ENCODE results near the gene BCAP29.

The BCAP29 gene

DNA sequence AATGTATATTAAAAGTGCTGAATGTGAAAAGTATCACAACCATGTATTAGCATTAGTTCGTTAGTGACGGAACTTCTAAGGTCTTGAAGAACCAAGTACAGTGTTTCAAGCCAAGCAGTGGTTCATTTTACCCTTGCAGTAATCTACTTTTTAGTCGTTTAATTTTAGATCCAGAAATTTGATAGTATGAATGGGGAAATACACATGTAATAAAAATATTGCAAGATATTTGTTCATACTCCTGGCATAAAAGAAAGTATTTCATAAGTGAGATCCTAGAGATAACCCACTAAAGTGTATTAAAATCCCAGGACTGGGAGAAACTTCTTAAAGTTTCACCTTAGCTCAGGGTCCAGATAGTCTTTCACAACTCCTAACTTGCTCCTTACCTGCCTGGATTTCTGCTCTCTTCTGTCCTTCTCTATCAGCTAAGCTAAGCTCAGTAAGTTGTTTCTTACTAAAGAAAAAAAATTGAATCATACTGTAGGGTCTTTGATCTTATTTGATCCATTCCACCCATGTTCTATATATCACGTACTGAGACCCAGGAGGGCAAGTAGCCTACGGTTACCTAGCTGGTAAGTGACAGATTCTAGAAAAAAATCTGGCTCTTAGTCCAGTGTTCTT, 1.5 kb downstream of the BCAP29 start:
- FAIRE-seq = no peak
- no peak for DNase-seq (ENCODE audit: insufficient read length, low spot score)

DNA sequence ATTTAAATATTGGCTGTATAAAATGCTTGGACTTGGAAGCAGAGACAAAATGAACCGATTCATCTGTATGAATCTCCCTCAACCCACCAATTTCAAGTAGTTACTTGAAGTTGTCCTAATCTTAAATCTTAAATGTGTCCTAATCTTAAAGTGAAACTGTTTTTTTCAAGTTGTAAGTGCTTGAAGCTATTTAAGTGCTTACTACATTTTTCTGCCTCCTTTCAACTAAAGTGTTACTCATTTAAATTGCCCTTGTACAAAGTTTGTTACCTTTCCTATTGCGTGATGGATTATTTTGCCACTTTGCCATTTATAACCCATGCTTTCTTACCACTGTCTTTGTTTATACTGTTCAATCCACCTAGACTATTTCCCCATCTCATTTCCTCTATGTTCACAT, 2.8 kb downstream of the BCAP29 start:
- DNase-seq (ENCODE audit: insufficient read length, low spot score) = no peak
- FAIRE-seq = no peak

DNA sequence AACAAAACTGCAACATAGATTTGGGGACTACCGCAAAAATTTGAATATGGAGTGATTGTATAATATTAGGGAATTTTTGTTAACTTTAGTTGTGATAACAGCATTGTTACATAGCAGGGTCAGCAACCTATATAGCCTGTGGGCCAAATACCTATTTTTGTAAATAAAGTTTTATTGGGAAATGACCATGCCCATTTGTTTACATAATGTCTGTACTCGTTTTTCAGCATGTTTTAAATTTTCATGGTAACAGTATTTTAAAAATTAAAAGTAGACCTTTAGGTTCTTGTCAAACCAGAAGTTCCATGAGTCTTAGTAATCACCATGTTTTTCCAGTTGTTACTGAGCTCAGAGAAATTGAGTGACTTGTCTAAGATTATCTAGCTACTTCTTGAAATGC, 4.7 kb downstream of the BCAP29 start:
- no peak for DNase-seq (ENCODE audit: insufficient read length, low spot score)
- no peak for FAIRE-seq

DNA sequence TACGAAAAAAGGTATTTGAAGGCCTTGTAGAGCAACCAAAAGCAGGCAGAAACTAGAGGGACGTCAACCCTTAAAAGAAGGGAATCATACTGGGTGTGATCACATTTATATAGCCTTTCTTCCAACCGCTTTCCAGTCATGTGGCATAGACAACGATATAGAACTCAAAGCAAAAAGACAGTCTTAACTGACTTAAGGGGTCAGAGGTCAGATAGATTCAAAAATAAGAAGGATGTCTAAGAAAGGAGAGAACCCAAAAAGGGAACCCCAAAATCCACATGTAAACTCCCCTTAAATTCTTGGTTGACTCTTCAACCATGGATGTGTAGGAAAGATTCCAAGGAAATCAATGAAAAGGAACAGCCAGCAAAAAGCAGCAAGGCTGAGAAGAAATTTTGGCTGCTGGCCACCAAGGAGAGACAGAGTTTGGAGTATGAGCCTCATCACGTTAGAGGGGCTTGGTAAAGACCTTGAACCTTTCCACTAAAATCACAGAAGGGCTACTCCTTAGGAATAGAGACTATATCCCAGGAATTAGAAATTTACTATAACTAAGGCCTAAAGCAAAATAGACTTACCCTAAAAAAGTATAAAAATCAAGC, 8.6 kb downstream of the BCAP29 start:
- DNase-seq (ENCODE audit: insufficient read length, low spot score) = no peak
- no peak for FAIRE-seq

DNA sequence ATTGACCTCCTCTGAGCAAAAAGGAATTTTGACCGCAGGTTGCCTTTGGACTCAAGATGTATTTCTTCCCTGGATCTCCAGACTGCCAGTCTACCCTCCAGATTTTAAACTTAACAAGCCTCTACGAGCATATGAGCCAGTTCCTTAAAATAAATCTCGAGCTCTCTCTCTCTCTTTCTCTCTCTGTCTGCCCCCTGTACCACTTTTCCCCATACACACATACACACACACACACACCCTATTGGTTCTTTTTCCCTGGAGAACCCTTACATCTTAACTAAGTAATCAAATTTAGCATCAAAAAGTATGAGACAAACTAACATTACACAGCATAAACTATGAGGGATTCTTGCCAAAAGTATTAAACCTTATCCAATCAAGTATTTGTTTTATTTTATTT, 11.4 kb downstream of the BCAP29 start:
- FAIRE-seq (no peak), DNase-seq (ENCODE audit: insufficient read length, low spot score) (no peak)

DNA sequence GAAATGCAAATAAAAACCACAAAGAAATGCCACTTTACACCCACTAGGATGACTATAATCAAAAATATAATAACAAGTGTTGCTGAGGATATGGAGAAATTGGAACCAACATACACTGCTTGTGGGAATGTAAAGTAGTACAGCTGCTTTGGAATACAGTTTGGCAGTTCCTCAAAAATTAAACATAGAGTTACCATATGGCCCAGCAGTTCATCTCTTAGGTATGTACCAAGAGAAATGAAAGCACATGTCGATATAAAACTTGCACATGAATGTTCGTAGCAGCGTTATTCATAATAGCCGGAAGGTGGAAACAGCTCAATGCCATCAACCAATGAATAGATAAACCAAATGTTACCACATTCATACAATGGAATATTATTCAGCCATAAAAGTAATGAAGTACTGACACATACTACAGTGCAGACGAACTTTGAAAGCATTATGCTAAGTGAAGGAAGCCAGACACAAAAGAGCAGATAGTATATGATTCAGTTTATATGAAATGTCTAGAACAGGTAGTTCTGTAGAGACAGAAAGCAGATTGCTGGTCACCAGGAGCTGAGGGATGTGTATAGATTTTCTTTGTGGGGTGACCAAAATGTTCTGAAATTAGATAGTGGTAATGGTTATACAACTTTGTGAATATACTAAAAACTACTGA, 12.4 kb downstream of the BCAP29 start:
- DNase-seq (ENCODE audit: insufficient read length, low spot score) = no peak
- no peak for FAIRE-seq

GRCh38 chr7:107593025-107593410, 13.0 kb downstream of the BCAP29 start:
- no peak for FAIRE-seq

GRCh38 chr7:107594961-107595737, 15.1 kb downstream of the BCAP29 start:
- DNase-seq (ENCODE audit: insufficient read length, low spot score) (peak; percentile 12), FAIRE-seq (no peak)

More at GRCh38 chr7:107593025-107593410, 13.0 kb downstream of the BCAP29 start:
- DNase-seq (ENCODE audit: insufficient read length, low spot score) = no peak

- FAIRE-seq = no peak
- DNase-seq (ENCODE audit: insufficient read length, low spot score) = no peak
Observed at GRCh38 chr7:107596881-107597581, 17.0 kb downstream of the BCAP29 start.

DNA sequence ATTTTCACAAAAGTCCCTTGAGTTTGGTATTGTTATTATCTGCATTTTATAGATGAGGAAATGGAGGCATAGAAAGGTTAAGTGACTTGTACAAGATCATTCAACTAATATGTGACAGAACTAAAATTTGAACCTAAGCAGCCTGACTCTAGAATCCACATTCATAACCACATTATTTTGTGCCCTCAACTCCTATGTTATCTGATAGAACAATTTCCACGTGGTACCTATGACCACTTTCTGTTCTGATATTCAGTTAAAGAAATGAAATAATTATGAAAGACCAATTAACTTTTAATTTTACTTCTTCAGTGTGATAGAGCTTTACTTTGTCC, 17.5 kb downstream of the BCAP29 start:
- FAIRE-seq = no peak
- no peak for DNase-seq (ENCODE audit: insufficient read length, low spot score)

- FAIRE-seq (no peak), DNase-seq (ENCODE audit: insufficient read length, low spot score) (no peak)
Observed at GRCh38 chr7:107597953-107598352, 17.9 kb downstream of the BCAP29 start.

GRCh38 chr7:107599262-107599661, 19.2 kb downstream of the BCAP29 start:
- DNase-seq (ENCODE audit: insufficient read length, low spot score) = no peak
- FAIRE-seq = no peak

- no peak for FAIRE-seq
- no peak for DNase-seq (ENCODE audit: insufficient read length, low spot score)
Observed at GRCh38 chr7:107600816-107601215, 20.8 kb downstream of the BCAP29 start.

GRCh38 chr7:107605218-107605815, 25.3 kb downstream of the BCAP29 start:
- DNase-seq (ENCODE audit: insufficient read length, low spot score) (no peak), FAIRE-seq (no peak)

DNA sequence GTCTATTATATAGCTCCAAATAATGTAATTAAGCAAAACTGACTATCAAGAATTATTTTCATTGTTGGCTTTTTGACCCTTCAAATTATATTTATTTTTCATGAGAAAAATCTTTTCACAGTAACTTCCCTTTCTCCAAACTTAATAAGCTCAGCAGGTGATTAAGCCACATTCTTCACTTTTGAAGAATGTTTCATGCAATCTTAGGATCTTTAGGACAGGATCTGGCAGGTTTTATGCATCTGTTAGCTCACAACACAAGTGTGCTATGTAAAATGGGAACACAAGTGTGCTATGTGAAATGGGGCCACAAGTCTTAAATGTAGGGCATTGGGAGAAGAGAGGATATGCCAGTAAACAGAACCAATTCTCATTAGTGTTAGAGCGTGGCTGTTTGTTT, 26.3 kb downstream of the BCAP29 start:
- FAIRE-seq (no peak), DNase-seq (ENCODE audit: insufficient read length, low spot score) (no peak)

GRCh38 chr7:107609811-107610261, 29.8 kb downstream of the BCAP29 start:
- no peak for DNase-seq (ENCODE audit: insufficient read length, low spot score)
- FAIRE-seq = no peak

DNA sequence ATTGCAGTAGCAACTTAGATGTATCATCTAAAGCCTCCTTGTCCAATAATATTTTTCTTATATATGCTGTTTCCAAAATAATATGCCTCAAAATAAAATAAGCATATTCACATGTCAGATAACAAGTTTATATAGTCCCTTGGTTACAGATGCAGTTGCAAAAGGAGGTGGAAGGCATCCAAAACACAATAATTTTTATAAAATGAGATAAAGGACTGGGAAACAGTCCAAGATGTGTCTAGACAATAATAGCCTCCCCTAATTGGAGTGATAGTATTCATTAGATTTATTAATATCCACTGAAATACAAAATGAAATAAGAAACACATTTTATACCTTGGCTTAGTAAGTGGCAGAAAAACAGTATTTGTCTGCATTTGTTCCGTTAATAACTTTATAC, 30.3 kb downstream of the BCAP29 start:
- DNase-seq (ENCODE audit: insufficient read length, low spot score) = no peak
- no peak for FAIRE-seq

GRCh38 chr7:107613439-107613838, 33.4 kb downstream of the BCAP29 start:
- no peak for DNase-seq (ENCODE audit: insufficient read length, low spot score)
- no peak for FAIRE-seq

DNA sequence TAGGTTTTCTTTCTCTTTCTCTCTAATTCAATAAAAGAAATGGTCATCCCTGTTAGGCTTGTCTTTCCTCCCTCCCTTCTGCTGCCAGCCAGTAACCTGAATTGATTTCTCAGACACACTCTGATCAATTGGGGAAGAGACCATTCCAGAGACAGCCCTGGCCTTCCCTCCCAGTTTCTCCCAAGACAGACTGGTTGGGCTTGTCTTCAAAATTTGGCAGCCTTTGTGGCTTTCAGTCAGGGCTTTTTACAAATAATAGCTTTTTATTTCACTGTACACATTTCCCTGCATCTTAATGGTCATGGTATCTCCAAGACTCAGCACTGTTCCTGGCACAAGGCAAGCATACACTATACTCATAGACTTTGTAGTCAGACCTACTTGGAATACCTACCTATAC, 33.9 kb downstream of the BCAP29 start:
- no peak for DNase-seq (ENCODE audit: insufficient read length, low spot score)
- FAIRE-seq = no peak

DNA sequence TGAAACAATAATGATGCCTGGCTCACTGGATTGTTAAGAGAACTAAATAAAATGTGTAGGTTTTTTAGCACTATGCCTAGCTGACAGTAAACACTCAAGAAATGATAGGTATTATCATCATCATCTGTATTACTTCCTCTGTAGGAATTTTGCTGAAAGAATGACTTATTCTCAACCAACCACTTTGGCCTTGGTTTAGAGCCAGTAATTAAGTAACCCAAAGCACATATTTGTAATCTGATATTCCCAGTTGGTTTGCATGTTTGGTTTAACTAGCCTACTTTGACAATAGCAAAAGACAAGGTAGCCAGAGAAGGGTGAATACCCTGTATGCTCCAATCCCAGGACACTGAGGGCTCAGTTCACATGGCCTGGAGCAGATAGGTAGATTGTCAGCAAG, 34.4 kb downstream of the BCAP29 start:
- DNase-seq (ENCODE audit: insufficient read length, low spot score) = no peak
- no peak for FAIRE-seq

All from HTR-8/SVneo (cell line).